AG10803 (cell line): ENCODE measurements around the gene CEP57L1.

Experiments used
- DNase-seq: peaks from one replicate; pipeline ENCODE4 v3.0.0; 2010; ENCODE audit warnings: low read depth
- H3K4me3 ChIP-seq: 2 replicates; pipeline ENCODE4 v1.5.1; 2011; ENCODE audit warnings: mild to moderate bottlenecking, low read length, control low read depth
- CTCF ChIP-seq: conservative IDR thresholded peaks from 2 replicates; pipeline ENCODE4 v1.5.1; 2011; ENCODE audit warnings: mild to moderate bottlenecking, low read length, control low read depth, inconsistent platforms

The CEP57L1 gene

GRCh38 chr6:109204511-109204910 lies 109.2 kb downstream of the CEP57L1 start:
- DNase-seq: no peak
- TF ChIP-seq CTCF: no peak
- H3K4me3 ChIP-seq: no peak overlapping the region

DNA sequence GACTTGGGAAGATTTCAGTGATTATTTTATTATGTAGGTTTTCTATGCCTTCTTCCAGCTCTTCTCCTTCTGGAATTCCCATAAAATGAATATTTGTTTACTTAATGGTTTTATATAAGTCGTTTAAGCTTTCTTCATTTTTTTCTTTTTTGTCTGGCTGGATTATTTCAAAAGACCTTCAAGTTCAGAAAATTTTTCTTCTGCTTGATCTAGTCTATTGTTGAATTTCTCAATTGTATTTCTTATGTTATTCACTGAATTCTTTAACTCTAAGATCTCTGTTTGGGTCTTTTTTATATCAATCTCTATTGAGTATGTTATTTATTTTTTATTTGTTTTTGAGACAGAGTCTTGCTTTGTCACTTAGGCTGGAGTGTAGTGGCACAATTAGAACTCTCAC lies 117.4 kb downstream of the CEP57L1 start:
- H3K4me3 ChIP-seq: no peak overlapping the region
- no peak for DNase-seq
- TF ChIP-seq CTCF: no peak
